ENCODE measurements around the gene ERMAP.

ERMAP gene

GRCh38 chr1:42816585-42817439 lies at the start of gene ERMAP, which contains the start of gene SVBP:
ERMAP (plus strand) TSS chr1:42817122; CDS start chr1:42830449, 13,327 bp downstream.
SVBP (minus strand) TSS chr1:42817397; CDS start chr1:42816544, 853 bp downstream.
- H3K36me3 Mint-ChIP-seq = peaks cover 11% of the 10 kb centered on the region
- peak; percentile 94 for DNase-seq
- CTCF ChIA-PET = interaction anchor here (0.7 to 2.4 kb wide), 2 partner anchors 29 to 256 kb away, joined by 4 to 12 read pairs; partner anchors contain the start of gene ZNF691
- peaks cover 7% of the 10 kb centered on the region for H3K27me3 Mint-ChIP-seq
- H3K4me3 Mint-ChIP-seq = peak within 1 kb of the TSS; percentile 73
- peaks cover 22% of the 10 kb centered on the region for H3K4me1 Mint-ChIP-seq
- peak within 1 kb of the TSS; percentile 88 for H3K27ac Mint-ChIP-seq
- no peaks in the 10 kb centered on the region for H3K9me3 Mint-ChIP-seq

GRCh38 chr1:42767510-42768000 lies 49.4 kb upstream of the ERMAP start:
- no peak for DNase-seq
- Mint-ChIP-seq H3K27me3 (no peaks in the 10 kb centered on the region), H3K9me3 (no peaks in the 10 kb centered on the region), H3K4me1 (peaks cover 39% of the 10 kb centered on the region), H3K4me3 (no peak overlapping the region), H3K36me3 (peaks cover 19% of the 10 kb centered on the region), H3K27ac (peak overlapping the region; percentile 93)
- CTCF ChIA-PET = interaction anchor here (0.8 to 2.6 kb wide), 7 partner anchors 10 to 306 kb away, joined by 3 to 15 read pairs (median 5); no protein-coding TSS in a partner anchor

- Mint-ChIP-seq H3K4me3 (no peak overlapping the region), H3K27ac (no peak overlapping the region), H3K27me3 (no peaks in the 10 kb centered on the region), H3K36me3 (peaks cover 22% of the 10 kb centered on the region), H3K9me3 (no peaks in the 10 kb centered on the region), H3K4me1 (peaks cover 42% of the 10 kb centered on the region)
- DNase-seq = no peak
- CTCF ChIA-PET = interaction anchor here (2.6 kb wide), 1 partner anchor 305 kb away, joined by 11 read pairs; no protein-coding TSS in a partner anchor
Measured at GRCh38 chr1:42768172-42768571, 48.8 kb upstream of the ERMAP start.

- no peak overlapping the region for H3K4me3 Mint-ChIP-seq
- H3K27ac Mint-ChIP-seq = no peak overlapping the region
- no peak for DNase-seq
- H3K4me1 Mint-ChIP-seq = peaks cover 37% of the 10 kb centered on the region
- no peaks in the 10 kb centered on the region for H3K9me3 Mint-ChIP-seq
- peaks cover 27% of the 10 kb centered on the region for H3K36me3 Mint-ChIP-seq
- no peaks in the 10 kb centered on the region for H3K27me3 Mint-ChIP-seq
- CTCF ChIA-PET = no interaction called here
Measured at GRCh38 chr1:42769811-42770210, 47.1 kb upstream of the ERMAP start.

GRCh38 chr1:42773420-42773819 lies 43.5 kb upstream of the ERMAP start:
- H3K4me1 Mint-ChIP-seq = peaks cover 33% of the 10 kb centered on the region
- no peaks in the 10 kb centered on the region for H3K27me3 Mint-ChIP-seq
- H3K4me3 Mint-ChIP-seq = no peak overlapping the region
- CTCF ChIA-PET = interaction anchor here (7.8 kb wide), 1 partner anchor 299 kb away, joined by 103 read pairs; no protein-coding TSS in a partner anchor
- no peak overlapping the region for H3K27ac Mint-ChIP-seq
- H3K36me3 Mint-ChIP-seq = peaks cover 52% of the 10 kb centered on the region
- DNase-seq = no peak
- no peaks in the 10 kb centered on the region for H3K9me3 Mint-ChIP-seq

- Mint-ChIP-seq H3K4me3 (no peak overlapping the region), H3K36me3 (peaks cover 49% of the 10 kb centered on the region), H3K4me1 (peaks cover 27% of the 10 kb centered on the region), H3K27ac (no peak overlapping the region), H3K9me3 (no peaks in the 10 kb centered on the region), H3K27me3 (no peaks in the 10 kb centered on the region)
- CTCF ChIA-PET = interaction anchor here (7.8 kb wide), 1 partner anchor 298 kb away, joined by 103 read pairs; no protein-coding TSS in a partner anchor
- DNase-seq = no peak
Measured at GRCh38 chr1:42774928-42775526, 41.9 kb upstream of the ERMAP start.

GRCh38 chr1:42776502-42776901 lies 40.4 kb upstream of the ERMAP start:
- Mint-ChIP-seq H3K4me3 (no peak overlapping the region), H3K27me3 (no peaks in the 10 kb centered on the region), H3K4me1 (peaks cover 20% of the 10 kb centered on the region), H3K27ac (no peak overlapping the region), H3K9me3 (no peaks in the 10 kb centered on the region), H3K36me3 (peaks cover 49% of the 10 kb centered on the region)
- no peak for DNase-seq
- CTCF ChIA-PET = interaction anchor here (0.7 to 7.8 kb wide), 6 partner anchors 15 to 301 kb away, joined by 3 to 103 read pairs (median 14); no protein-coding TSS in a partner anchor

GRCh38 chr1:42777852-42778251 lies 39.1 kb upstream of the ERMAP start:
- DNase-seq = peak; percentile 59
- H3K9me3 Mint-ChIP-seq = no peaks in the 10 kb centered on the region
- H3K36me3 Mint-ChIP-seq = peaks cover 51% of the 10 kb centered on the region
- CTCF ChIA-PET = interaction anchor here (0.7 to 7.8 kb wide), 12 partner anchors 11 to 304 kb away, joined by 3 to 103 read pairs (median 4); partner anchors contain the start of genes C1orf50, P3H1 and ZNF691
- no peaks in the 10 kb centered on the region for H3K27me3 Mint-ChIP-seq
- peaks cover 17% of the 10 kb centered on the region for H3K4me1 Mint-ChIP-seq
- H3K27ac Mint-ChIP-seq = no peak overlapping the region
- no peak overlapping the region for H3K4me3 Mint-ChIP-seq

GRCh38 chr1:42779725-42780124 lies 37.2 kb upstream of the ERMAP start:
- DNase-seq = no peak
- Mint-ChIP-seq H3K27ac (no peak overlapping the region), H3K4me1 (peaks cover 23% of the 10 kb centered on the region), H3K36me3 (peaks cover 44% of the 10 kb centered on the region), H3K9me3 (no peaks in the 10 kb centered on the region), H3K27me3 (no peaks in the 10 kb centered on the region), H3K4me3 (no peak overlapping the region)
- CTCF ChIA-PET = interaction anchor here (0.9 to 7.8 kb wide), 4 partner anchors 14 to 293 kb away, joined by 3 to 103 read pairs (median 20); no protein-coding TSS in a partner anchor

- CTCF ChIA-PET = interaction anchor here (0.9 to 7.8 kb wide), 4 partner anchors 14 to 292 kb away, joined by 3 to 103 read pairs (median 20); no protein-coding TSS in a partner anchor
- Mint-ChIP-seq H3K27me3 (peaks cover under 1% of the 10 kb centered on the region), H3K27ac (no peak overlapping the region), H3K4me1 (peaks cover 24% of the 10 kb centered on the region), H3K9me3 (no peaks in the 10 kb centered on the region), H3K36me3 (peaks cover 39% of the 10 kb centered on the region), H3K4me3 (no peak overlapping the region)
- no peak for DNase-seq
Measured at GRCh38 chr1:42780176-42780575, 36.7 kb upstream of the ERMAP start.

- DNase-seq = no peak
- Mint-ChIP-seq H3K9me3 (no peaks in the 10 kb centered on the region), H3K36me3 (peaks cover 22% of the 10 kb centered on the region), H3K27me3 (peaks cover 13% of the 10 kb centered on the region), H3K27ac (no peak overlapping the region), H3K4me3 (no peak overlapping the region), H3K4me1 (peaks cover 34% of the 10 kb centered on the region)
- CTCF ChIA-PET = interaction anchor here (0.6 to 1.1 kb wide), 3 partner anchors 140 to 490 kb away, joined by 3 to 5 read pairs (median 4); no protein-coding TSS in a partner anchor
Measured at GRCh38 chr1:42783092-42783491, 33.8 kb upstream of the ERMAP start.

GRCh38 chr1:42784547-42784945 lies 32.4 kb upstream of the ERMAP start:
- DNase-seq = no peak
- Mint-ChIP-seq H3K36me3 (peaks cover 13% of the 10 kb centered on the region), H3K27ac (no peak overlapping the region), H3K27me3 (peaks cover 19% of the 10 kb centered on the region), H3K4me1 (peaks cover 30% of the 10 kb centered on the region), H3K9me3 (no peaks in the 10 kb centered on the region), H3K4me3 (no peak overlapping the region)
- CTCF ChIA-PET = no interaction called here

GRCh38 chr1:42784946-42785693 lies 31.8 kb upstream of the ERMAP start, which contains the start of gene TMEM269:
TMEM269 (plus strand) TSS chr1:42784991; CDS start chr1:42789894, 4,903 bp downstream.
- Mint-ChIP-seq H3K4me1 (peaks cover 25% of the 10 kb centered on the region), H3K36me3 (peaks cover 10% of the 10 kb centered on the region), H3K4me3 (peak within 1 kb of the TSS; percentile 70), H3K27ac (peak within 1 kb of the TSS; percentile 72), H3K9me3 (no peaks in the 10 kb centered on the region), H3K27me3 (peaks cover 22% of the 10 kb centered on the region)
- DNase-seq = peak; percentile 79
- CTCF ChIA-PET = no interaction called here
